HepG2 (cell line): ENCODE data around the gene DHX16. TPM values are rescaled to one million over a fixed set of nuclear protein-coding genes. Genes with fewer than 3 reads are reported as not detected.

Experiments
- AKAP8 ChIP-seq: sonication (generic); formaldehyde crosslinking; IDR thresholded peaks from 2 replicates; pipeline ENCODE4 v1.5.1; 2020; ENCODE audit warnings: mild to moderate bottlenecking, missing genetic modification reagents
- ATRX ChIP-seq: sonication (generic); formaldehyde crosslinking; IDR thresholded peaks from 2 replicates; pipeline ENCODE4 v1.4.0; 2020; ENCODE audit warnings: missing genetic modification reagents, borderline replicate concordance
- CBFB ChIP-seq: sonication (generic); formaldehyde crosslinking; IDR thresholded peaks from 2 replicates; pipeline ENCODE4 v1.4.0; 2020; ENCODE audit warnings: missing genetic modification reagents
- MLLT10 ChIP-seq: sonication (generic); formaldehyde crosslinking; IDR thresholded peaks from 2 replicates; pipeline ENCODE4 v1.4.0; 2020; ENCODE audit warnings: missing genetic modification reagents
- MYNN ChIP-seq: sonication (generic); formaldehyde crosslinking; IDR thresholded peaks from 2 replicates; pipeline ENCODE4 v1.4.0; 2020; ENCODE audit warnings: mild to moderate bottlenecking, low read depth, missing genetic modification reagents
- NFE2 ChIP-seq: sonication (generic); formaldehyde crosslinking; IDR thresholded peaks from 2 replicates; pipeline ENCODE4 v1.4.0; 2020; ENCODE audit warnings: missing genetic modification reagents
- REXO4 ChIP-seq: sonication (generic); formaldehyde crosslinking; IDR thresholded peaks from 2 replicates; pipeline ENCODE4 v1.8.0; 2022; ENCODE audit warnings: missing genetic modification reagents, mild to moderate bottlenecking, borderline replicate concordance
- SALL2 ChIP-seq: sonication (generic); formaldehyde crosslinking; IDR thresholded peaks from 2 replicates; pipeline ENCODE4 v1.8.1; 2023; ENCODE audit warnings: mild to moderate bottlenecking, missing genetic modification reagents, inconsistent platforms
- SP4 ChIP-seq: sonication (generic); formaldehyde crosslinking; IDR thresholded peaks from 2 replicates; pipeline ENCODE4 v1.8.1; 2023; ENCODE audit warnings: mild to moderate bottlenecking, missing genetic modification reagents
- TP53 ChIP-seq: sonication (generic); formaldehyde crosslinking; conservative IDR thresholded peaks from 2 replicates; pipeline ENCODE4 v1.4.0; 2020; ENCODE audit warnings: missing genetic modification reagents
- ZNF10 ChIP-seq: sonication (generic); formaldehyde crosslinking; IDR thresholded peaks from 2 replicates; pipeline ENCODE4 v1.4.0; 2020; ENCODE audit warnings: mild to moderate bottlenecking, low read depth, missing genetic modification reagents, borderline replicate concordance
- ZNF292 ChIP-seq: sonication (generic); formaldehyde crosslinking; IDR thresholded peaks from 2 replicates; pipeline ENCODE4 v1.8.1; 2022; ENCODE audit warnings: mild to moderate bottlenecking, low read depth, missing genetic modification reagents, borderline replicate concordance
- ZNF781 ChIP-seq: sonication (generic); formaldehyde crosslinking; IDR thresholded peaks from 2 replicates; pipeline ENCODE4 v1.5.1; 2020; ENCODE audit warnings: borderline replicate concordance, mild to moderate bottlenecking, missing genetic modification reagents; ENCODE audit errors: not compliant biosample characterization
- ZNF790 ChIP-seq: sonication (generic); formaldehyde crosslinking; IDR thresholded peaks from 2 replicates; pipeline ENCODE4 v1.8.0; 2022; ENCODE audit warnings: missing genetic modification reagents, mild to moderate bottlenecking, borderline replicate concordance
- ZNF83 ChIP-seq: sonication (generic); formaldehyde crosslinking; IDR thresholded peaks from 2 replicates; pipeline ENCODE4 v1.4.0; 2020; ENCODE audit warnings: missing genetic modification reagents, mild to moderate bottlenecking, borderline replicate concordance
- ZNF883 ChIP-seq: sonication (generic); formaldehyde crosslinking; IDR thresholded peaks from 2 replicates; pipeline ENCODE4 v1.5.1; 2020; ENCODE audit warnings: mild to moderate bottlenecking, missing genetic modification reagents; ENCODE audit errors: not compliant biosample characterization
- polyA plus RNA-seq, 8 experiments: library from polyadenylated mRNA; depleted of rRNA in 3 of 8; stranded (reverse) in 7 of 8; unstranded in 1 of 8; fragments of >200 nt; fragmentation: Illumina TruSeq in 4 of 8; extraction: Trizol in 4 of 8; gene quantifications; 2 replicates each; pipeline versions ENCODE4 v1.2.1 to v1.2.3, GENCODE V29; 2011 to 2016; ENCODE audit warnings: low read depth in 4 of 8, missing spikeins in 1 of 8, mixed read lengths in 1 of 8; ENCODE audit not compliant: insufficient read depth in 1 of 8
- total RNA-seq, 5 experiments: library from RNA; depleted of rRNA; stranded (reverse); fragments of >200 nt; fragmentation: Illumina TruSeq; extraction: Trizol; gene quantifications; 2 replicates each; pipeline ENCODE4 v1.2.3, GENCODE V29; 2016; ENCODE audit warnings: low read depth in 1 of 5
- TF ChIP-seq, protein P1 (sequence below): sonication (generic); formaldehyde crosslinking; IDR thresholded peaks from 2 replicates; pipeline ENCODE4; 2020; ENCODE audit warnings: missing genetic modification reagents, mild to moderate bottlenecking, borderline replicate concordance
- TF ChIP-seq, protein P2 (sequence below): sonication (generic); formaldehyde crosslinking; IDR thresholded peaks from 2 replicates; pipeline ENCODE4 v1.8.0; 2022; ENCODE audit warnings: missing genetic modification reagents, low read depth, mild to moderate bottlenecking, borderline replicate concordance
- TF ChIP-seq, protein P3 (sequence below): sonication (generic); formaldehyde crosslinking; IDR thresholded peaks from 2 replicates; pipeline ENCODE4 v1.4.0; 2020; ENCODE audit warnings: missing genetic modification reagents, borderline replicate concordance
- TF ChIP-seq, protein P4 (sequence below): sonication (generic); IDR thresholded peaks from 2 replicates; pipeline ENCODE4 v1.6.1; 2016; ENCODE audit warnings: low read depth, borderline replicate concordance
- TF ChIP-seq, protein P5 (sequence below): sonication (generic); formaldehyde crosslinking; IDR thresholded peaks from 2 replicates; pipeline ENCODE4 v1.8.1; 2023; ENCODE audit warnings: mild to moderate bottlenecking, missing genetic modification reagents, borderline replicate concordance

DHX16 gene
- total and polyA plus RNA-seq, 2 of the 13 experiments (the other 11 are each of a cell fraction or from before 2014, with no cell fraction given) = 57.0 to 58.5 TPM

DNA sequence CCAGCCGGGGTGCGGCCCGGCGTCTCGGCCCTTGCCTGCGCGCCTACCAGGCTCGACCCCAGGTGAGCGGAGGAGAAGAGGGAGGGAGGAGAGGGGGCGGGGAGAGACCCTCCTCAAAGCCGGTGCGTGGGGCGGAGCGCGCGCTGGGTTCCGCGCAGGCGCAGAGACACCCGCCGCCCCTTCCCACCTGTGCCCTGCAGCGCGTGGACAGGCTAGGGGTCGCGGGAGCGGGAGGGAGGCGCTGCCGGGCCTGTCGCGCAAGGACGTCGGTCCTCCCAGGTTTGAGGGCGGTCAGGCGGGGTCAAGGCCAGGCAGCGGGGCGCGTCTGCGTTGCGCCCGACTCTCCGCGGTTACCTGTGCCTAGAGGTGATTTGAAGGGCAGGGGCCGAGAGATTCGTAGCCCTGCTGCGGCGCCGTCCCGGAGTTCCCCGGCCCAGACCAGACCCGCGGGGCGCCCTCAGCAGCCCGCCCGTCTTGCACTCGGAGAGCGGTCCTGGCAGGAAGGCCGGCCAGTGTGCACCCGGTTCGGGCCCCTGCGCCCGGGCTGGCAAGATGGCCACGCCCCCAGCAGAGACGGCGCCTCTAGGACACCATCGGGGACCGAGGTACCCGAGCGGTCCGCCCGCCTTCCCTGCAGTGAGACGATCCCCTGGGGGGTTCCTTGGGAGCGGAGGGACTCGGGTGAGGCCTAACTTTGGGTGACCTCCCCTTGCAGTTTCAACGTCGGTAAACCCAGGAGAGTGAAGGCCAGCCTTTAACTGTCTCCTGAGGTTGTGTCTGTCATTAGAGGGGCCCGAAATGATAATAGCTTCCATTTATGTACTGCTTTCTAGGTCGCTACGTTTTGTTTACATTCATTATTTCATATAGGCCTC lies 25.3 kb downstream of the DHX16 start (continued):
- TF ChIP-seq, protein P1, sequence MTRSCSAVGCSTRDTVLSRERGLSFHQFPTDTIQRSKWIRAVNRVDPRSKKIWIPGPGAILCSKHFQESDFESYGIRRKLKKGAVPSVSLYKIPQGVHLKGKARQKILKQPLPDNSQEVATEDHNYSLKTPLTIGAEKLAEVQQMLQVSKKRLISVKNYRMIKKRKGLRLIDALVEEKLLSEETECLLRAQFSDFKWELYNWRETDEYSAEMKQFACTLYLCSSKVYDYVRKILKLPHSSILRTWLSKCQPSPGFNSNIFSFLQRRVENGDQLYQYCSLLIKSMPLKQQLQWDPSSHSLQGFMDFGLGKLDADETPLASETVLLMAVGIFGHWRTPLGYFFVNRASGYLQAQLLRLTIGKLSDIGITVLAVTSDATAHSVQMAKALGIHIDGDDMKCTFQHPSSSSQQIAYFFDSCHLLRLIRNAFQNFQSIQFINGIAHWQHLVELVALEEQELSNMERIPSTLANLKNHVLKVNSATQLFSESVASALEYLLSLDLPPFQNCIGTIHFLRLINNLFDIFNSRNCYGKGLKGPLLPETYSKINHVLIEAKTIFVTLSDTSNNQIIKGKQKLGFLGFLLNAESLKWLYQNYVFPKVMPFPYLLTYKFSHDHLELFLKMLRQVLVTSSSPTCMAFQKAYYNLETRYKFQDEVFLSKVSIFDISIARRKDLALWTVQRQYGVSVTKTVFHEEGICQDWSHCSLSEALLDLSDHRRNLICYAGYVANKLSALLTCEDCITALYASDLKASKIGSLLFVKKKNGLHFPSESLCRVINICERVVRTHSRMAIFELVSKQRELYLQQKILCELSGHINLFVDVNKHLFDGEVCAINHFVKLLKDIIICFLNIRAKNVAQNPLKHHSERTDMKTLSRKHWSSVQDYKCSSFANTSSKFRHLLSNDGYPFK (CRISPR knock-in tag) = peak; percentile 92
- TF ChIP-seq AKAP8 (CRISPR knock-in tag) (peak; percentile 96), MLLT10 (no peak), SALL2 (CRISPR knock-in tag) (peak; percentile 100), ZNF790 (CRISPR knock-in tag) (peak; percentile 88; the same call in 1 of the 2 replicates), ZNF883 (CRISPR knock-in tag) (peak; percentile 99), ATRX (CRISPR knock-in tag) (no peak), NFE2 (CRISPR knock-in tag) (no peak), CBFB (peak; percentile 81), ZNF83 (peak; percentile 84; the same call in 1 of the 2 replicates), ZNF292 (CRISPR knock-in tag) (0 out of 2 replicates have a peak, but pooled peaks have one; percentile 41), ZNF781 (CRISPR knock-in tag) (peak; percentile 61), MYNN (CRISPR knock-in tag) (no peak), REXO4 (CRISPR knock-in tag) (no peak), ZNF10 (CRISPR knock-in tag) (no peak), SP4 (CRISPR knock-in tag) (peak; percentile 91), TP53 (peak; percentile 85; the same call in 1 of the 2 replicates)
- TF ChIP-seq, protein P2, sequence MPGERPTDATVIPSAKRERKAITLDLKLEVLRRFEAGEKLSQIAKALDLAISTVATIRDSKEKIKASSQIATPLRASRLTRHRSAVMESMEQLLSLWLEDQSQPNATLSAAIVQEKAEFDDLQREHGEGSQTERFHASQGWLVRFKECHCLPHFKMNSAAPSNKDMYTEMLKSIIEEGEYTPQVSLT (CRISPR knock-in tag) = no peak
- TF ChIP-seq, protein P3, sequence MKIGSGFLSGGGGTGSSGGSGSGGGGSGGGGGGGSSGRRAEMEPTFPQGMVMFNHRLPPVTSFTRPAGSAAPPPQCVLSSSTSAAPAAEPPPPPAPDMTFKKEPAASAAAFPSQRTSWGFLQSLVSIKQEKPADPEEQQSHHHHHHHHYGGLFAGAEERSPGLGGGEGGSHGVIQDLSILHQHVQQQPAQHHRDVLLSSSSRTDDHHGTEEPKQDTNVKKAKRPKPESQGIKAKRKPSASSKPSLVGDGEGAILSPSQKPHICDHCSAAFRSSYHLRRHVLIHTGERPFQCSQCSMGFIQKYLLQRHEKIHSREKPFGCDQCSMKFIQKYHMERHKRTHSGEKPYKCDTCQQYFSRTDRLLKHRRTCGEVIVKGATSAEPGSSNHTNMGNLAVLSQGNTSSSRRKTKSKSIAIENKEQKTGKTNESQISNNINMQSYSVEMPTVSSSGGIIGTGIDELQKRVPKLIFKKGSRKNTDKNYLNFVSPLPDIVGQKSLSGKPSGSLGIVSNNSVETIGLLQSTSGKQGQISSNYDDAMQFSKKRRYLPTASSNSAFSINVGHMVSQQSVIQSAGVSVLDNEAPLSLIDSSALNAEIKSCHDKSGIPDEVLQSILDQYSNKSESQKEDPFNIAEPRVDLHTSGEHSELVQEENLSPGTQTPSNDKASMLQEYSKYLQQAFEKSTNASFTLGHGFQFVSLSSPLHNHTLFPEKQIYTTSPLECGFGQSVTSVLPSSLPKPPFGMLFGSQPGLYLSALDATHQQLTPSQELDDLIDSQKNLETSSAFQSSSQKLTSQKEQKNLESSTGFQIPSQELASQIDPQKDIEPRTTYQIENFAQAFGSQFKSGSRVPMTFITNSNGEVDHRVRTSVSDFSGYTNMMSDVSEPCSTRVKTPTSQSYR (CRISPR knock-in tag) = peak; percentile 69
- TF ChIP-seq, protein P4, sequence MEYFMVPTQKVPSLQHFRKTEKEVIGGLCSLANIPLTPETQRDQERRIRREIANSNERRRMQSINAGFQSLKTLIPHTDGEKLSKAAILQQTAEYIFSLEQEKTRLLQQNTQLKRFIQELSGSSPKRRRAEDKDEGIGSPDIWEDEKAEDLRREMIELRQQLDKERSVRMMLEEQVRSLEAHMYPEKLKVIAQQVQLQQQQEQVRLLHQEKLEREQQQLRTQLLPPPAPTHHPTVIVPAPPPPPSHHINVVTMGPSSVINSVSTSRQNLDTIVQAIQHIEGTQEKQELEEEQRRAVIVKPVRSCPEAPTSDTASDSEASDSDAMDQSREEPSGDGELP = no peak
- TF ChIP-seq, protein P5, sequence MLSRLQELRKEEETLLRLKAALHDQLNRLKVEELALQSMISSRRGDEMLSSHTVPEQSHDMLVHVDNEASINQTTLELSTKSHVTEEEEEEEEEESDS (CRISPR knock-in tag) = no peak
